H1 (cell line): Measurements from ENCODE around the gene NDST3. TPM values are rescaled to one million over a fixed set of nuclear protein-coding genes. Genes with fewer than 3 reads are reported as not detected.

Experiments used
- CTCF ChIA-PET: fragments of 300-600 bp; sonication (Branson Sonifier 250); formaldehyde crosslinking; loops from one replicate; lab custom pipeline; 2021; ENCODE audit not compliant: partially characterized antibody; lab: Charles Lee
- POLR2A ChIA-PET: fragments of 300-600 bp; sonication (Branson Sonifier 250); formaldehyde crosslinking; loops from one replicate; lab custom pipeline; 2021; ENCODE audit warnings: inconsistent platforms; ENCODE audit not compliant: partially characterized antibody; lab: Charles Lee
- DNase-seq, 2 experiments: peaks; one replicate each; pipeline versions ENCODE4 v3.0.0 to v3.0.0-alpha.2; 2010 to 2022; ENCODE audit warnings: low spot score in 2 of 2, low read depth in 1 of 2, mixed read lengths in 1 of 2
- FAIRE-seq: peaks from 2 replicates; lab custom pipeline; 2011; peaks lifted over from hg19 to GRCh38; lab: Jason Lieb, UNC
- H2AFZ ChIP-seq: 2 replicates; pipeline ENCODE4 v1.8.1; 2012; ENCODE audit warnings: low read length, inconsistent platforms
- H2AK5ac ChIP-seq: 2 replicates; pipeline ENCODE4 v1.6.1; 2013; ENCODE audit warnings: low read depth, low read length
- H2BK120ac ChIP-seq: replicated peaks from 2 replicates; pipeline ENCODE3; 2013; ENCODE audit warnings: low read depth, low read length, inconsistent platforms
- H2BK12ac ChIP-seq: 2 replicates; pipeline ENCODE4 v1.6.1; 2013; ENCODE audit warnings: low read depth, low read length
- H2BK15ac ChIP-seq: 2 replicates; pipeline ENCODE4 v1.6.1; 2013; ENCODE audit warnings: low read length
- H2BK20ac ChIP-seq: 2 replicates; pipeline ENCODE4 v1.6.1; 2013; ENCODE audit warnings: low read length
- H2BK5ac ChIP-seq: 2 replicates; pipeline ENCODE4 v1.6.1; 2013; ENCODE audit warnings: low read depth, low read length
- H3K14ac ChIP-seq: 2 replicates; pipeline ENCODE4 v1.6.1; 2013; ENCODE audit warnings: inconsistent platforms; ENCODE audit not compliant: insufficient read length
- H3K18ac ChIP-seq: 2 replicates; pipeline ENCODE4 v1.6.1; 2013; ENCODE audit warnings: low read length; ENCODE audit errors: extremely low read depth
- H3K23ac ChIP-seq: 2 replicates; pipeline ENCODE4 v1.6.1; 2013; ENCODE audit warnings: inconsistent platforms; ENCODE audit not compliant: insufficient read length
- H3K23me2 ChIP-seq: 2 replicates; pipeline ENCODE4 v1.6.1; 2013; ENCODE audit warnings: low read depth, low read length
- H3K27ac ChIP-seq: 2 replicates; pipeline ENCODE4 v1.6.1; 2011; ENCODE audit warnings: low read depth, low read length, inconsistent platforms
- H3K27me3 ChIP-seq, 4 experiments: replicated peaks in 1 of 4; 1 replicate in 1 of 4; 2 replicates in 3 of 4; pipeline versions ENCODE4 v1.6.1 to v1.8.1; 2011 to 2013; ENCODE audit warnings: low read length in 3 of 4, mild to moderate bottlenecking in 3 of 4, inconsistent platforms in 2 of 4, mixed read lengths in 2 of 4, moderate library complexity in 1 of 4; ENCODE audit not compliant: control insufficient read depth in 3 of 4, insufficient read depth in 3 of 4; ENCODE audit errors: extremely low read depth in 1 of 4
- H3K36me3 ChIP-seq, 4 experiments: 2 replicates each; pipeline versions ENCODE4 v1.6.1 to v1.8.1; 2011 to 2013; ENCODE audit warnings: mild to moderate bottlenecking in 4 of 4, low read length in 3 of 4, moderate library complexity in 2 of 4, control low read depth in 1 of 4, inconsistent platforms in 1 of 4; ENCODE audit not compliant: insufficient read depth in 4 of 4, control insufficient read depth in 2 of 4
- H3K4ac ChIP-seq: replicated peaks from 2 replicates; pipeline ENCODE3; 2013; ENCODE audit warnings: low read length, low read depth, mixed read lengths, inconsistent platforms; ENCODE audit not compliant: insufficient read length
- H3K4me1 ChIP-seq, 4 experiments: replicated peaks in 1 of 4; 1 replicate in 1 of 4; 2 replicates in 3 of 4; pipeline versions ENCODE4 v1.6.1 to v1.8.1; 2011 to 2013; ENCODE audit warnings: low read length in 3 of 4, inconsistent platforms in 2 of 4, mixed read lengths in 1 of 4; ENCODE audit not compliant: insufficient read depth in 4 of 4, control insufficient read depth in 3 of 4
- H3K4me2 ChIP-seq, 2 experiments: 2 replicates each; pipeline versions ENCODE4 v1.6.1 to v1.8.1; 2011 to 2013; ENCODE audit warnings: low read depth in 2 of 2, low read length in 2 of 2, control low read depth in 1 of 2, inconsistent platforms in 1 of 2, mild to moderate bottlenecking in 1 of 2; ENCODE audit not compliant: insufficient read depth in 1 of 2
- H3K4me3 ChIP-seq, 4 experiments: fragments of 200-600, 300-600 bp in 1 of 4; sonication (generic), shearing (Covaris generic), sonication (Bioruptor Twin) in 1 of 4; 2 replicates each; pipeline versions ENCODE4 v1.5.1 to v1.8.1; 2011 to 2016; ENCODE audit warnings: low read length in 4 of 4, low read depth in 3 of 4, control low read depth in 2 of 4, inconsistent platforms in 2 of 4, mild to moderate bottlenecking in 2 of 4, mixed read lengths in 1 of 4, moderate library complexity in 1 of 4; ENCODE audit not compliant: insufficient read depth in 2 of 4; ENCODE audit errors: extremely low read depth in 1 of 4
- H3K56ac ChIP-seq: replicated peaks from 2 replicates; pipeline ENCODE3; 2013; ENCODE audit warnings: low read depth, mild to moderate bottlenecking, mixed read lengths, low read length, inconsistent platforms; ENCODE audit not compliant: insufficient read length
- H3K79me1 ChIP-seq: 2 replicates; pipeline ENCODE4 v1.6.1; 2013; ENCODE audit warnings: low read depth, low read length, control low read depth
- H3K79me2 ChIP-seq, 2 experiments: 2 replicates each; pipeline versions ENCODE4 v1.6.1 to v1.8.1; 2012 to 2013; ENCODE audit warnings: low read length in 2 of 2, mild to moderate bottlenecking in 2 of 2, inconsistent platforms in 1 of 2; ENCODE audit not compliant: insufficient read depth in 2 of 2, control insufficient read depth in 1 of 2
- H3K9ac ChIP-seq, 4 experiments: replicated peaks in 1 of 4; 1 replicate in 1 of 4; 2 replicates in 3 of 4; pipeline versions ENCODE4 v1.6.1 to v1.8.1; 2011 to 2013; ENCODE audit warnings: low read depth in 3 of 4, low read length in 3 of 4, control low read depth in 2 of 4, mild to moderate bottlenecking in 2 of 4, moderate library complexity in 2 of 4, inconsistent platforms in 1 of 4; ENCODE audit errors: extremely low read depth in 1 of 4
- H3K9me3 ChIP-seq, 2 experiments: 2 replicates each; pipeline versions ENCODE4 v1.6.1 to v1.8.1; 2012 to 2013; ENCODE audit warnings: mild to moderate bottlenecking in 2 of 2, moderate library complexity in 2 of 2, control low read depth in 1 of 2, inconsistent platforms in 1 of 2, low read depth in 1 of 2, low read length in 1 of 2, mixed read lengths in 1 of 2; ENCODE audit not compliant: insufficient read depth in 2 of 2
- H4K20me1 ChIP-seq, 2 experiments: replicated peaks in 1 of 2; 2 replicates each; pipeline versions ENCODE3 to v1.8.1; 2011 to 2013; ENCODE audit warnings: inconsistent platforms in 2 of 2, low read length in 2 of 2, mild to moderate bottlenecking in 1 of 2; ENCODE audit not compliant: insufficient read depth in 2 of 2, control insufficient read depth in 1 of 2
- H4K5ac ChIP-seq: 2 replicates; pipeline ENCODE4 v1.6.1; 2013; ENCODE audit warnings: low read length, low read depth, mixed read lengths, inconsistent platforms; ENCODE audit not compliant: insufficient read length
- H4K8ac ChIP-seq: 2 replicates; pipeline ENCODE4 v1.8.0; 2013; ENCODE audit warnings: mild to moderate bottlenecking, moderate library complexity, low read length, inconsistent platforms; ENCODE audit not compliant: insufficient read depth; ENCODE audit errors: extremely low read depth
- H4K91ac ChIP-seq: replicated peaks from 2 replicates; pipeline ENCODE3; 2013; ENCODE audit warnings: low read length, mixed read lengths, inconsistent platforms; ENCODE audit not compliant: insufficient read length
- ATF2 ChIP-seq: IDR thresholded peaks from 2 replicates; pipeline ENCODE4 v1.6.1; 2012; ENCODE audit warnings: low read length, inconsistent platforms
- BACH1 ChIP-seq: IDR thresholded peaks from 2 replicates; pipeline ENCODE4 v1.6.1; 2012; ENCODE audit warnings: low read length, improper control_type of control experiment
- CEBPB ChIP-seq: IDR thresholded peaks from 2 replicates; pipeline ENCODE4 v1.6.1; 2012; ENCODE audit warnings: low read depth, low read length
- CHD1 ChIP-seq: IDR thresholded peaks from 2 replicates; pipeline ENCODE4 v1.6.1; 2012; ENCODE audit warnings: low read depth, low read length, improper control_type of control experiment
- CTBP2 ChIP-seq: IDR thresholded peaks from 2 replicates; pipeline ENCODE4 v1.7.0; 2011; ENCODE audit warnings: borderline replicate concordance, mild to moderate bottlenecking, moderate library complexity, mixed read lengths, low read length; ENCODE audit not compliant: insufficient read depth, insufficient read length
- CTCF ChIP-seq, 3 experiments: IDR thresholded peaks; 1 replicate in 2 of 3; 2 replicates in 1 of 3; pipeline versions ENCODE4 v1.5.1 to v1.6.1; 2011; ENCODE audit warnings: low read length in 3 of 3, mild to moderate bottlenecking in 3 of 3, inconsistent platforms in 2 of 3, low read depth in 1 of 3, moderate library complexity in 1 of 3; ENCODE audit not compliant: insufficient read depth in 1 of 3; ENCODE audit errors: control extremely low read depth in 1 of 3
- JUN ChIP-seq: IDR thresholded peaks from 2 replicates; pipeline ENCODE4 v1.6.1; 2011; ENCODE audit warnings: low read depth, mild to moderate bottlenecking, improper control_type of control experiment, low read length
- JUND ChIP-seq: IDR thresholded peaks from 2 replicates; pipeline ENCODE4 v1.6.1; 2011; ENCODE audit warnings: mild to moderate bottlenecking, improper control_type of control experiment, low read length
- RFX5 ChIP-seq: IDR thresholded peaks from 2 replicates; pipeline ENCODE4 v1.6.1; 2011; ENCODE audit warnings: low read depth, low read length, improper control_type of control experiment, borderline replicate concordance
- WGBS, 2 experiments: shearing (Covaris generic) in 1 of 2; methylation state at CpG; one replicate each; pipeline versions ENCODE4 v1.1.6 to v1.1.7; 2013 to 2015; ENCODE audit warnings: low lambda C conversion rate in 2 of 2, mixed read lengths in 2 of 2, inconsistent platforms in 1 of 2, low coverage in 1 of 2, missing lambda C conversion rate in 1 of 2; ENCODE audit not compliant: insufficient replicate concordance in 2 of 2, insufficient coverage in 1 of 2, insufficient read length in 1 of 2; ENCODE audit errors: extremely low coverage in 1 of 2, missing lambda C conversion rate in 1 of 2; 5-methylcytosine and 5-hydroxymethylcytosine counted together
- polyA plus RNA-seq, 7 experiments: library from polyadenylated mRNA; depleted of rRNA in 3 of 7; stranded (reverse) in 5 of 7; unstranded in 2 of 7; fragments of >200 nt in 5 of 7; fragments of 200-250 nt in 2 of 7; gene quantifications; 1 replicate in 5 of 7; 2 replicates in 1 of 7; 4 replicates in 1 of 7; pipeline versions ENCODE4 v1.2.1 to v1.2.3, GENCODE V29; 2011 to 2013; ENCODE audit warnings: missing spikeins in 2 of 7, mixed read lengths in 2 of 7
- total RNA-seq: library from RNA; stranded (reverse); fragmentation: NEBNext Ultra II Directional; extraction: Animal tissue kit (Norgen Biotek cat#: 25700); gene quantifications from 2 replicates; pipeline ENCODE4 v1.2.1, GENCODE V29; 2021

NDST3 gene
- total and polyA plus RNA-seq, 2 of the 8 experiments (the other 6 are each of a cell fraction or from before 2014, with no cell fraction given): 0.35 to 0.60 TPM

- Histone ChIP-seq H3K4ac (no peak overlapping the region), H3K27me3 (no peaks in the 10 kb centered on the region), H2BK120ac (no peak overlapping the region), H2BK12ac (no peak overlapping the region), H2BK5ac (no peak overlapping the region), H2BK15ac (no peak overlapping the region), H2BK20ac (no peak overlapping the region), H3K4me3 (no peak overlapping the region), H3K79me1 (no peaks in the 10 kb centered on the region), H3K4me1 (no peaks in the 10 kb centered on the region), H2AK5ac (no peak overlapping the region), H3K79me2 (no peaks in the 10 kb centered on the region), H3K27ac (no peak overlapping the region), H4K8ac (no peak overlapping the region), H3K36me3 (no peaks in the 10 kb centered on the region), H3K18ac (no peak overlapping the region), H3K9ac (no peak overlapping the region), H3K14ac (no peak overlapping the region), H3K4me2 (no peak overlapping the region), H3K23me2 (no peaks in the 10 kb centered on the region; the same call in 1 of the 2 replicates), H3K9me3 (no peaks in the 10 kb centered on the region), H4K91ac (no peak overlapping the region), H4K5ac (no peak overlapping the region), H3K23ac (no peak overlapping the region), H3K56ac (no peak overlapping the region), H2AFZ (no peak overlapping the region), H4K20me1 (peaks cover 0 to under 1% of the 10 kb centered on the region in 2 experiments)
- DNase-seq (no peak), FAIRE-seq (no peak)
- POLR2A ChIA-PET: interaction anchor here (1.9 kb wide), 1 partner anchor 9 kb away, joined by 6 read pairs; no protein-coding TSS in a partner anchor
- CTCF ChIA-PET: no interaction called here
- 90% methylated on average over 2 of the region's 2 CpGs; no CpG with 5 or more reads in 1 of the 2 experiments for WGBS, 2 experiments
- TF ChIP-seq JUN (no peak), RFX5 (no peak), CEBPB (no peak), CTBP2 (no peak), CTCF (IDR thresholded peaks at IDR 0.05; ENCODE audit: control extremely low read depth in 1 of 3, insufficient read depth in 1 of 3, low read depth in 1 of 3, low read length in 3 of 3) (no peak), CHD1 (no peak), JUND (no peak), BACH1 (no peak), ATF2 (no peak)
Observed at GRCh38 chr4:118287711-118288451, 253.6 kb downstream of the NDST3 start.
